Esophagus mucosa (tissue), 1 donor: ENCODE data around the gene PACRG. TPM values are rescaled to one million over a fixed set of nuclear protein-coding genes. Genes with fewer than 3 reads are reported as not detected.

Experiments used
- ATAC-seq: fragments of 200-7000 bp; cut with Tn5 transposase; one replicate; pipeline ENCODE4 v1.9.1; 2020
- total RNA-seq: library from RNA; stranded (reverse); gene quantifications from one replicate; pipeline ENCODE4 v1.2.4, GENCODE V29; 2023
- donor health status: DM: yes; HTN: yes; CAD: no.

The PACRG gene
- total RNA-seq, 1 donor from 2014 or later, result 0.76 TPM

- no peak for ATAC-seq
Observed at GRCh38 chr6:163094881-163095280, 367.1 kb downstream of the PACRG start.

GRCh38 chr6:163095401-163095800, 367.6 kb downstream of the PACRG start:
- no peak for ATAC-seq

- ATAC-seq, result no peak
Observed at GRCh38 chr6:163098827-163099479, 371.2 kb downstream of the PACRG start.

GRCh38 chr6:163099621-163100171, 371.9 kb downstream of the PACRG start:
- no peak for ATAC-seq

GRCh38 chr6:163100259-163100658, 372.5 kb downstream of the PACRG start:
- ATAC-seq, result no peak

GRCh38 chr6:163113358-163113962, 385.7 kb downstream of the PACRG start:
- ATAC-seq, result no peak

- ATAC-seq, result no peak
Observed at GRCh38 chr6:163118941-163119340, 391.2 kb downstream of the PACRG start.

- ATAC-seq, result no peak
Observed at GRCh38 chr6:163120223-163120622, 392.4 kb downstream of the PACRG start.

- no peak for ATAC-seq
Observed at GRCh38 chr6:163121270-163121669, 393.5 kb downstream of the PACRG start.

- ATAC-seq, result no peak
Observed at GRCh38 chr6:163122365-163122764, 394.6 kb downstream of the PACRG start.

- no peak for ATAC-seq
Observed at GRCh38 chr6:163123098-163123497, 395.3 kb downstream of the PACRG start.

- ATAC-seq, result no peak
Observed at GRCh38 chr6:163126741-163127140, 399.0 kb downstream of the PACRG start.

- no peak for ATAC-seq
Observed at GRCh38 chr6:163127587-163127986, 399.8 kb downstream of the PACRG start.

GRCh38 chr6:163128324-163128723, 400.6 kb downstream of the PACRG start:
- ATAC-seq, result no peak

GRCh38 chr6:163132050-163132750, 404.4 kb downstream of the PACRG start:
- ATAC-seq, result no peak

- ATAC-seq, result no peak
Observed at GRCh38 chr6:163133017-163133416, 405.2 kb downstream of the PACRG start.

GRCh38 chr6:163133691-163134090, 405.9 kb downstream of the PACRG start:
- no peak for ATAC-seq

- ATAC-seq, result no peak
Observed at GRCh38 chr6:163136681-163137397, 409.1 kb downstream of the PACRG start.

GRCh38 chr6:163137398-163137881, 409.7 kb downstream of the PACRG start:
- ATAC-seq, result no peak

- no peak for ATAC-seq
Observed at GRCh38 chr6:163146036-163146435, 418.3 kb downstream of the PACRG start.

GRCh38 chr6:163147994-163148393, 420.2 kb downstream of the PACRG start:
- no peak for ATAC-seq

GRCh38 chr6:163148451-163149278, 420.9 kb downstream of the PACRG start:
- no peak for ATAC-seq
